Measurements from ENCODE around the gene NHSL2.

DNA sequence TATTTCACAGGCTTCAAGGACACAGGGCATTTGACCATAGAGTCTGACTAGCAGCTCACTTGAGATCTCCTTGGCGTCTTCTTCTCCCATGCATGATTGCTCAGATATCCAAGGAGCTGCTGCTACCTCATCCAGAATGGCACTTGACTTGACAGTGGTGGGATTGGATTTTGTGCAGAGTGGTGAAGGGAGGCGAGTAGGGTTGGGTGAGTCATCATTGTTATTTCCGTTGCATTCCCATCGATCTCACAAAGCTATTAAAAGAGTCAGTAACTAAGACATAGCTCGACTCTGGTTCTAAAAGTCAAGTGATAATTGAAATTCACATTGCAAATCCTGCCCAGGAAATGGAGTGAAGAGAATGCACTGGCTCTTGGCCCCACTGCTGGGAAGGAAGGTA is 27.7 kb downstream of the NHSL2 start:
- no peak for TF ChIP-seq POLR2AphosphoS5 (IDR thresholded peaks at IDR 0.05; ENCODE audit: low read depth, low read length)
- TF ChIP-seq POLR2A (IDR thresholded peaks at IDR 0.05; ENCODE audit: low read depth, low read length): no peak
- TF ChIP-seq TAF1 (IDR thresholded peaks at IDR 0.05; ENCODE audit: borderline replicate concordance, low read depth, low read length): no peak
